Activated T-helper 2 cell treated with anti-CD3 and anti-CD28 coated beads, Interferon-gamma antibody, Interleukin-2, Interleukin-4, amounts not matched to agents 10 μg/mL and 5 μg/mL and 100 μg/mL, durations not matched to agents 14 hours and 24 hours and 36 hours (primary cell): ENCODE data around the gene DUSP15. TPM values are rescaled to one million over a fixed set of nuclear protein-coding genes. Genes with fewer than 3 reads are reported as not detected.
"Not testable (repeated sequence)": the region's sequence is repeated elsewhere in the genome, so short reads cannot be mapped to it uniquely, and the experiment has no call there.

Experiments
- DNase-seq: peaks from one replicate; pipeline ENCODE4 v3.0.0; 2021; ENCODE audit warnings: low spot score
- H3K27ac Mint-ChIP-seq: one replicate; pipeline ENCODE4 v1.8.0; 2021; ENCODE audit warnings: mixed read lengths
- H3K27me3 Mint-ChIP-seq: one replicate; pipeline ENCODE4 v1.8.0; 2021; ENCODE audit warnings: low read depth, mixed read lengths
- H3K36me3 Mint-ChIP-seq: one replicate; pipeline ENCODE4 v1.8.0; 2021; ENCODE audit warnings: low read depth, mixed read lengths
- H3K4me1 Mint-ChIP-seq: one replicate; pipeline ENCODE4 v1.8.0; 2021; ENCODE audit warnings: low read depth, mixed read lengths
- H3K4me3 Mint-ChIP-seq: one replicate; pipeline ENCODE4 v1.8.0; 2021; ENCODE audit warnings: low read depth, mild to moderate bottlenecking, moderate library complexity, mixed read lengths
- H3K9me3 Mint-ChIP-seq: one replicate; pipeline ENCODE4 v1.8.0; 2021; ENCODE audit warnings: mixed read lengths
- intact Hi-C: fragments of 100-400 bp; cut with micrococcal nuclease; formaldehyde crosslinking; loops from one replicate; pipeline ENCODE4 v1.15.1; 2023
- total RNA-seq: library from RNA; stranded (reverse); gene quantifications from 2 replicates; pipeline ENCODE4 v1.2.3, GENCODE V29; 2022

Gene DUSP15
- total RNA-seq, 1 donor from 2014 or later: not detected

DNA sequence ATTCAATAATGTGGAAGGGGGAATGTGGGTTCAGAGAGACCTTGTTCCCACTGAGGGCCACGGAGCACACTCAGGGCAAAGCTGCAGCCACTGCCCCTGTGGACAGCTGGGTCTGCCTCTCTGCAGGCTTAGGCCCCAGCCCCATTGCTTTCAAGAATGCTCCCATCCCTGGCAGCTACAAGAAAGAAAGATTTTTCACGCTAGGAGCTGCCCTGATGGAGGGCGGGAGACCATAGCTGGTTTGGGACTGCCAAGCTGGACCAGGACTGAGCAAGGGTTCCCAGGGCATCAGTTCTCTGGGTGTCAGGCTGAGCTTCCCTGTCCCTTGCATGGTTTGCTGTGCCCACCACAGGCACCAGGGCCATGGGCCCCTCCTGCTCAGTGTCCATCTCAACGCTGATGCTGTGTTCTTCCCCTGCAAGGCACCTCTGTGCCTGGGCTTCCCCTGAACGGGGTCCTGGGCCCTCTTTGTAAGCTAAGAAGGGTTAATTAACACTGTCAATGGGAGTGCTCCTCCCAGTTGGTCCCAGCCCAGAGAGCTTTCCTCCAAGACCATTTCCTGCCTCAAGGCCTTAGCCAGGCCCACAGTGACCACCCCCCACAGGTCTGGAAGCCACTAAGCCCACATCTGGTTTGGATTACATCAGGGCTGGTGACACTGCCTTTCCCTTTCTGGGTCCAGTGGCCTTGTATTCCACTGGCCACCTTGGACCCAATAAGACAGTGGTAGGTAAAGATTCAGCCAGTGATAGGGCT lies 33.3 kb downstream of the DUSP15 start:
- intact Hi-C loops: no loop called here
- H3K36me3 Mint-ChIP-seq: no peaks in the 10 kb centered on the region
- no peak for DNase-seq
- no peak overlapping the region for H3K4me3 Mint-ChIP-seq
- H3K9me3 Mint-ChIP-seq: no peaks in the 10 kb centered on the region
- H3K4me1 Mint-ChIP-seq: peaks cover 7% of the 10 kb centered on the region
- H3K27ac Mint-ChIP-seq: no peak overlapping the region
- H3K27me3 Mint-ChIP-seq: no peaks in the 10 kb centered on the region

- H3K36me3 Mint-ChIP-seq: no peaks in the 10 kb centered on the region
- intact Hi-C loops: no loop called here
- H3K27me3 Mint-ChIP-seq: no peaks in the 10 kb centered on the region
- no peaks in the 10 kb centered on the region for H3K9me3 Mint-ChIP-seq
- H3K27ac Mint-ChIP-seq: no peak overlapping the region
- peaks cover 7% of the 10 kb centered on the region for H3K4me1 Mint-ChIP-seq
- peak; percentile 31 for DNase-seq
- H3K4me3 Mint-ChIP-seq: no peak overlapping the region
Observed at GRCh38 chr20:31835977-31836852, 34.1 kb downstream of the DUSP15 start.

- no peak overlapping the region for H3K27ac Mint-ChIP-seq
- H3K27me3 Mint-ChIP-seq: no peaks in the 10 kb centered on the region
- no peaks in the 10 kb centered on the region for H3K9me3 Mint-ChIP-seq
- peaks cover 7% of the 10 kb centered on the region for H3K4me1 Mint-ChIP-seq
- DNase-seq: no peak
- no peak overlapping the region for H3K4me3 Mint-ChIP-seq
- intact Hi-C loops: no loop called here
- H3K36me3 Mint-ChIP-seq: no peaks in the 10 kb centered on the region
Observed at GRCh38 chr20:31835554-31835953, 34.8 kb downstream of the DUSP15 start.

DNA sequence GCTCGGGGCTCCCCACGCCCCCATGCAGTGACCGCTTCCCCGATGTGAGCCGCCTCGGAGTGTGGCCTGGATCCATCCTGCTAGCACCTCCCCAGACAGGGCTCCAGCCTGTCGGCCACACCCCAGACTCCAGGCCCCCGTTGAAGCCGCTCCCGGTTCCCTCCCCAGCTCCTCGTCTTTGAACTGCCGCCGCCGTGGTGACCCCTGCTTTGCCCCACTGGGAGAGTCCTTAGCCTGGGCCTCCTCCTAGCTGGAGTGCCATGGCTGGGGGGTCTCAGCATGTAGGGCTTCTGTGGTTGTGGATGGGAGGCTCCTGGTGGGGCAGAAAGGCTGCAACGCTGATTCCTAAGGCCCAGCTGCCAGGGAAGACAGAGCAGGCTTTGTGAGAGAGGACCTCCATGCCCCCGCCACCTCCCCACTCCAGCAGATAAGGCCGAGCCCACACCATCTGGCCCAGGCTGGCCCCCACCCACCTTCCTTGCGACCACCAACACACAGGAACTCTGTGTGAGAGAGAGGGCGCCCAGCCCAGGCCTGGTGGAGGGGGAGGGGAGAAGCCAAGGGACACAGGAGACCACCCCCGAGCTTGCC lies 36.3 kb downstream of the DUSP15 start:
- no peak overlapping the region for H3K4me3 Mint-ChIP-seq
- H3K9me3 Mint-ChIP-seq: no peaks in the 10 kb centered on the region
- H3K27ac Mint-ChIP-seq: no peak overlapping the region
- no peak for DNase-seq
- peaks cover 7% of the 10 kb centered on the region for H3K4me1 Mint-ChIP-seq
- intact Hi-C loops: no loop called here
- no peaks in the 10 kb centered on the region for H3K27me3 Mint-ChIP-seq
- H3K36me3 Mint-ChIP-seq: no peaks in the 10 kb centered on the region

- H3K4me3 Mint-ChIP-seq: no peak overlapping the region
- no peaks in the 10 kb centered on the region for H3K36me3 Mint-ChIP-seq
- peaks cover 7% of the 10 kb centered on the region for H3K4me1 Mint-ChIP-seq
- H3K27me3 Mint-ChIP-seq: no peaks in the 10 kb centered on the region
- H3K27ac Mint-ChIP-seq: no peak overlapping the region
- intact Hi-C loops: no loop called here
- DNase-seq: peak; percentile 34
- no peaks in the 10 kb centered on the region for H3K9me3 Mint-ChIP-seq
Observed at GRCh38 chr20:31833130-31833930, 37.0 kb downstream of the DUSP15 start.

DNA sequence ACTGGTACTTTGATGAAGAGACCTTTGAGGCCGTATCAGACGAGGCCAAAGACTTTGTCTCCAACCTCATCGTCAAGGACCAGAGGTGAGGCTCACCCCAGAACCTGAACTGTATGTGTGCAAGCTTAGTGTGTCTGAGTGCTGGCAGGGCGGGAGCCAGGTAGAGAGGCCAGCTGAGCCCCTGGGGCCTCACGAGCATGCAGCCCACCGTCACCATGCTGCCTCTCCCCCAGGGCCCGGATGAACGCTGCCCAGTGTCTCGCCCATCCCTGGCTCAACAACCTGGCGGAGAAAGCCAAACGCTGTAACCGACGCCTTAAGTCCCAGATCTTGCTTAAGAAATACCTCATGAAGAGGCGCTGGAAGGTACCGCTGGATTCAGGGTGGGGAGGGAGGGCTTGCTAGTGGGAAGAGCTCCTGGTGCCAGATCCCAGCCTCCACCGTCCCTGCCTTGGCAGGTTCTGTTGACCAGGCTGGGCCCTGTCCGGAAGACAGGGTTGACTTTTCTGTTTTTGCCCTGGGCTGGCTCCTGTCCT lies 38.5 kb downstream of the DUSP15 start:
- Mint-ChIP-seq H3K27me3 (no peaks in the 10 kb centered on the region), H3K27ac (no peak overlapping the region), H3K4me1 (peaks cover 7% of the 10 kb centered on the region), H3K9me3 (no peaks in the 10 kb centered on the region), H3K36me3 (no peaks in the 10 kb centered on the region), H3K4me3 (no peak overlapping the region)
- intact Hi-C loops: no loop called here
- no peak for DNase-seq

- no peaks in the 10 kb centered on the region for H3K9me3 Mint-ChIP-seq
- no peaks in the 10 kb centered on the region for H3K27me3 Mint-ChIP-seq
- H3K27ac Mint-ChIP-seq: no peak overlapping the region
- intact Hi-C loops: no loop called here
- H3K4me3 Mint-ChIP-seq: no peak overlapping the region
- DNase-seq: no peak
- H3K36me3 Mint-ChIP-seq: no peaks in the 10 kb centered on the region
- H3K4me1 Mint-ChIP-seq: peaks cover 4% of the 10 kb centered on the region
Observed at GRCh38 chr20:31831211-31831610, 39.1 kb downstream of the DUSP15 start.

GRCh38 chr20:31830406-31830981 lies 39.8 kb downstream of the DUSP15 start:
- no peaks in the 10 kb centered on the region for H3K4me1 Mint-ChIP-seq
- no peaks in the 10 kb centered on the region for H3K27me3 Mint-ChIP-seq
- H3K27ac Mint-ChIP-seq: no peak overlapping the region
- intact Hi-C loops: no loop called here
- DNase-seq: no peak
- H3K36me3 Mint-ChIP-seq: no peaks in the 10 kb centered on the region
- H3K9me3 Mint-ChIP-seq: no peaks in the 10 kb centered on the region
- H3K4me3 Mint-ChIP-seq: no peak overlapping the region

DNA sequence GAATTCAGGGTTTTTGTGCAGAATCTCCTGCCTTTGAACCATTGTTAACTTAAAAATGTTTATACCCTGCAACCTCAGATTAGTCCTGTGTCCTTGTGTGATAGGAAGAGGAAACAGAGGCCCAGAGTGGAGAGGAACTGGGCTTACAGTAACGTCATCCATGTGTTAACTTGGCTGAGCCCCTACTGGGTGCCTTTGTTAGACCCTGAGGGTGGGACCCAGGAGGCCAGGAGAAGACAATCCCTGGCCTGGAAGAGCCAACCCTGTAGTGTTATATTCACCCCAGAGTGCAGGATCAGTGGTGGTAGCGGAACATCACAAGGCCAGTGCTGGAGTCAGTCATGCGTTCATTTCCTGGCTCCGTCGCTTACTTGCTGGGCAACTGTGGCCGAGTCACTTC lies 40.6 kb downstream of the DUSP15 start:
- Mint-ChIP-seq H3K9me3 (no peaks in the 10 kb centered on the region), H3K27me3 (no peaks in the 10 kb centered on the region), H3K27ac (no peak overlapping the region), H3K36me3 (no peaks in the 10 kb centered on the region), H3K4me3 (no peak overlapping the region), H3K4me1 (no peaks in the 10 kb centered on the region)
- DNase-seq: no peak
- intact Hi-C loops: loop anchor here (10.0 kb wide), 1 partner anchor 125 kb away; the partner anchor contains the start of gene PDRG1

DNA sequence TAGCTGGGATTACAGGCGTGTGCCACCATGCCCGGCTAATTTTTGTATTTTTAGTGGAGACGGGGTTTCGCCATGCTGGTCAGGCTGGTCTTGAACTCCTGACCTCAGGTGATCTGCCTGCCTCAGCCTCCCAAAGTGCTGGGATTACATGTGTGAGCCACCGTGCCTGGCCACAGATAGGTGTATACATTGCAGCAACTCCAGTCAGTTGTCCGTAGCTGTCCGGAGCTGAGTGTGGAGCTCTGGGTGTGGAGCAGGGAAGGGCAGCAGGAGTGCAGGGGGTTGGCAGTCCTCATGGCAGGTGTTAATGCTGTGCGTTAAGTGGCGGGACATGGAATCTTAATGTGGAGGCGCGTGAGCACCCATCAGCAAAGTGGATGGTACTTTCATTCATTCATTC lies 42.3 kb downstream of the DUSP15 start:
- not testable (repeated sequence) for H3K4me1 Mint-ChIP-seq, H3K9me3 Mint-ChIP-seq, DNase-seq, H3K27ac Mint-ChIP-seq, H3K36me3 Mint-ChIP-seq, H3K4me3 Mint-ChIP-seq, H3K27me3 Mint-ChIP-seq
- intact Hi-C loops: loop anchor here (10.0 kb wide), 1 partner anchor 127 kb away; the partner anchor contains the start of gene PDRG1

- no peak overlapping the region for H3K27ac Mint-ChIP-seq
- H3K4me3 Mint-ChIP-seq: no peak overlapping the region
- peaks cover 5% of the 10 kb centered on the region for H3K4me1 Mint-ChIP-seq
- intact Hi-C loops: loop anchor here (10.0 kb wide), 1 partner anchor 128 kb away; the partner anchor contains the start of gene PDRG1
- no peaks in the 10 kb centered on the region for H3K9me3 Mint-ChIP-seq
- no peaks in the 10 kb centered on the region for H3K36me3 Mint-ChIP-seq
- H3K27me3 Mint-ChIP-seq: no peaks in the 10 kb centered on the region
- DNase-seq: no peak
Observed at GRCh38 chr20:31827059-31827458, 43.3 kb downstream of the DUSP15 start.

- DNase-seq: no peak
- H3K27me3 Mint-ChIP-seq: no peaks in the 10 kb centered on the region
- H3K9me3 Mint-ChIP-seq: no peaks in the 10 kb centered on the region
- H3K27ac Mint-ChIP-seq: no peak overlapping the region
- no peaks in the 10 kb centered on the region for H3K36me3 Mint-ChIP-seq
- no peak overlapping the region for H3K4me3 Mint-ChIP-seq
- peaks cover 5% of the 10 kb centered on the region for H3K4me1 Mint-ChIP-seq
- intact Hi-C loops: loop anchor here (10.0 kb wide), 1 partner anchor 129 kb away; the partner anchor contains the start of gene PDRG1
Observed at GRCh38 chr20:31826074-31826473, 44.3 kb downstream of the DUSP15 start.
